Prostate gland (tissue), 2 donors: Measurements from ENCODE around the gene SCYGR8. TPM values are rescaled to one million over a fixed set of nuclear protein-coding genes. Genes with fewer than 3 reads are reported as not detected.

Experiments
- DNase-seq: peaks from one replicate; pipeline ENCODE4 v3.0.0-alpha.2; 2019; ENCODE audit warnings: low spot score
- H3K27ac ChIP-seq, 2 donors: fragments of 200-600 bp; sonication (generic); 2 replicates each; pipeline ENCODE4 v1.5.1; 2017 to 2019
- H3K27me3 ChIP-seq: fragments of 200-600 bp; sonication (generic); replicated peaks from 2 replicates; pipeline ENCODE4 v1.5.1; 2019; ENCODE audit not compliant: insufficient read depth
- H3K36me3 ChIP-seq, 2 donors: fragments of 200-600 bp; sonication (generic); 1 replicate in 1 of 2; 2 replicates in 1 of 2; pipeline versions ENCODE4 v1.5.1 to v1.8.1; 2017 to 2019
- H3K4me1 ChIP-seq: fragments of 200-600 bp; sonication (generic); replicated peaks from 2 replicates; pipeline ENCODE4 v1.5.1; 2019
- H3K4me3 ChIP-seq, 2 donors: fragments of 200-600 bp; sonication (generic); 2 replicates each; pipeline ENCODE4 v1.5.1; 2017 to 2019
- H3K9me3 ChIP-seq: fragments of 200-600 bp; sonication (generic); 2 replicates; pipeline ENCODE4 v1.5.1; 2017
- CTCF ChIP-seq, 4 experiments: fragments of 200-600 bp in 2 of 4; fragments of 450-650 bp in 2 of 4; sonication (generic) in 2 of 4; IDR thresholded peaks; 1 replicate in 3 of 4; 2 replicates in 1 of 4; pipeline ENCODE4 v1.5.1; 2016 to 2019; ENCODE audit warnings: antibody characterized with exemption in 4 of 4, mild to moderate bottlenecking in 2 of 4, moderate library complexity in 2 of 4
- POLR2A ChIP-seq: fragments of 450-650 bp; IDR thresholded peaks from one replicate; pipeline ENCODE4 v1.6.1; 2016; ENCODE audit warnings: antibody characterized with exemption, mild to moderate bottlenecking
- POLR2AphosphoS5 ChIP-seq: sonication (generic); formaldehyde crosslinking; IDR thresholded peaks from one replicate; pipeline ENCODE4 v1.6.1; 2017; ENCODE audit warnings: antibody characterized with exemption
- WGBS: methylation state at CpG from one replicate; pipeline ENCODE4 v1.1.5; 2018; 5-methylcytosine and 5-hydroxymethylcytosine counted together
- intact Hi-C: fragments of 100-400 bp; cut with DNase I; formaldehyde crosslinking; loops from one replicate; pipeline ENCODE4 v1.14.2; 2022
- total RNA-seq, 2 donors: library from RNA; depleted of rRNA; stranded (reverse); fragments of >200 nt; gene quantifications; one replicate each; pipeline ENCODE4 v1.1.0, GENCODE V29; 2016

The SCYGR8 gene
- total RNA-seq, 2 donors from 2014 or later = not detected

- Histone ChIP-seq H3K4me1 (no peaks in the 10 kb centered on the region), H3K27ac (no peak overlapping the region), H3K36me3 (no peaks in the 10 kb centered on the region), H3K27me3 (no peaks in the 10 kb centered on the region), H3K4me3 (no peak overlapping the region), H3K9me3 (no peaks in the 10 kb centered on the region)
- TF ChIP-seq CTCF (IDR thresholded peaks at IDR 0.05) (no peak), POLR2AphosphoS5 (no peak), POLR2A (no peak)
- DNase-seq = no peak
- WGBS = 86% methylated on average over 4 of the region's 4 CpGs
- intact Hi-C loops = no loop called here
Measured at GRCh38 chr2:227706859-227707258, 38.8 kb upstream of the SCYGR8 start.

DNA sequence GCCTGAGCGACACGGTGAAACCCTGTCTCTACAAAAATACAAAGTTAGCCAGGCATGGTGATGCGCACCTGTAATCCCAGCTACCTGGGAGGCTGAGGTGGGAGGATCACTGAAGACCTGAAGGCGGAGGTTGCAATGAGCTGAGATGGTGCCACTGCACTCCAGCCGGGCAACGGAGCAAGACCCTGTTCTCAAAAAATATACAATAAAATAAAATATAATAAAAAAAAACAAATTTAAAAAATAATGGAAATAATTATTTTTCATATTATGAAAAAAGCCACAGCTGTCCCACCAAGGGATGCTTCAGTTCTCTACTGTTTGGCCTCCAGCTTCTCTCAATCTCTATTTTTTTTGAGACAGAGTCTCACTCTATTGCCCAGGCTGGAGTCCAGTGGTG lies 38.3 kb upstream of the SCYGR8 start:
- Histone ChIP-seq H3K27me3 (no peaks in the 10 kb centered on the region), H3K4me3 (no peak overlapping the region), H3K9me3 (no peaks in the 10 kb centered on the region), H3K4me1 (no peaks in the 10 kb centered on the region), H3K27ac (no peak overlapping the region), H3K36me3 (no peaks in the 10 kb centered on the region)
- no peak for DNase-seq
- 77% methylated on average over 6 of the region's 6 CpGs for WGBS
- TF ChIP-seq POLR2A (no peak), CTCF (IDR thresholded peaks at IDR 0.05) (no peak)
- intact Hi-C loops = no loop called here

- Histone ChIP-seq H3K27ac (no peak overlapping the region), H3K4me1 (no peaks in the 10 kb centered on the region), H3K4me3 (no peak overlapping the region), H3K9me3 (no peaks in the 10 kb centered on the region), H3K27me3 (no peaks in the 10 kb centered on the region), H3K36me3 (no peaks in the 10 kb centered on the region)
- 89% methylated on average over 7 of the region's 7 CpGs for WGBS
- no peak for TF ChIP-seq CTCF (IDR thresholded peaks at IDR 0.05)
- TF ChIP-seq POLR2A = no peak
- TF ChIP-seq POLR2AphosphoS5 = no peak
- intact Hi-C loops = no loop called here
- no peak for DNase-seq
Measured at GRCh38 chr2:227710986-227711385, 34.7 kb upstream of the SCYGR8 start.

DNA sequence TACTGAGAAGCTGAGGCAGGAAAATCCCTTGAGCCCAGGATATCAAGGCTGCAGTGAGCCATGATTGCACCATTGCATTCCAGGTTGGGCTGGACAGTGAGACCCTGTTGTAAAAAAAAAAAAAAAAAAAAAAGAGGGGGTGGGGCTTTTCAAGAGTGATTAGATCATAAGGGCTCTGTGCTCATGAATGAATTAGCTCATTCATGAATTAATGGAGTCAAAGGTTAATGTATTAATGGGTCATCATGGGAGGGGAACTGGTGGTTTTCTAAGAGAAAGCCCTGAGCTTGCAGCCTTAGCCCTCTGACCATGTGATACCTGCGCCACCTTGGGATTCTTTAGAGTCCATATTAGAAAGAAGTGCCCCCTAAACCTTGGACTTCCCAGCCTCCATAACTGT lies 32.4 kb upstream of the SCYGR8 start:
- Histone ChIP-seq H3K27ac (no peak overlapping the region), H3K36me3 (no peaks in the 10 kb centered on the region), H3K4me3 (no peak overlapping the region), H3K4me1 (no peaks in the 10 kb centered on the region), H3K27me3 (no peaks in the 10 kb centered on the region), H3K9me3 (no peaks in the 10 kb centered on the region)
- no peak for DNase-seq
- 100% methylated on average over 1 of the region's 1 CpG for WGBS
- intact Hi-C loops = no loop called here
- TF ChIP-seq POLR2A (no peak), POLR2AphosphoS5 (no peak), CTCF (IDR thresholded peaks at IDR 0.05) (no peak)

GRCh38 chr2:227716501-227716900 lies 29.2 kb upstream of the SCYGR8 start:
- no peaks in the 10 kb centered on the region for H3K36me3 ChIP-seq
- H3K9me3 ChIP-seq = no peaks in the 10 kb centered on the region
- no peak overlapping the region for H3K27ac ChIP-seq
- 100% methylated on average over 2 of the region's 2 CpGs for WGBS
- DNase-seq = no peak
- H3K27me3 ChIP-seq = no peaks in the 10 kb centered on the region
- H3K4me3 ChIP-seq = no peak overlapping the region
- no peaks in the 10 kb centered on the region for H3K4me1 ChIP-seq
- TF ChIP-seq CTCF (IDR thresholded peaks at IDR 0.05) (no peak), POLR2AphosphoS5 (no peak), POLR2A (no peak)
- intact Hi-C loops = no loop called here
